Heart right ventricle (tissue), 16 donors: ENCODE data around the gene TRAPPC1. TPM values are rescaled to one million over a fixed set of nuclear protein-coding genes. Genes with fewer than 3 reads are reported as not detected.

Source experiments
- ATAC-seq, 8 donors: fragments of 200-7000 bp; cut with Tn5 transposase; one replicate each; pipeline ENCODE4 v1.9.1; 2020; ENCODE audit warnings: mild to moderate bottlenecking in 8 of 8, moderate library complexity in 8 of 8, moderate number of reproducible peaks in 1 of 8
- DNase-seq, 2 donors: peaks; one replicate each; pipeline ENCODE4 v3.0.0-alpha.2; 2020
- H3K27ac ChIP-seq, 10 donors: fragments of 200-600 bp; sonication (generic) in 2 of 10; one replicate each; pipeline versions ENCODE4 v1.5.0 to v1.8.0; 2020 to 2022; ENCODE audit warnings: mild to moderate bottlenecking in 3 of 10
- H3K27me3 ChIP-seq, 7 donors: fragments of 200-600 bp; one replicate each; pipeline ENCODE4 v1.8.0; 2021 to 2022; ENCODE audit warnings: mild to moderate bottlenecking in 2 of 7
- H3K36me3 ChIP-seq, 9 donors: fragments of 200-600 bp; sonication (generic) in 1 of 9; one replicate each; pipeline versions ENCODE4 v1.5.0 to v1.8.0; 2020 to 2022; ENCODE audit warnings: mild to moderate bottlenecking in 2 of 9
- H3K4me1 ChIP-seq, 9 donors: fragments of 200-600 bp; sonication (generic) in 1 of 9; one replicate each; pipeline versions ENCODE4 v1.5.0 to v1.8.0; 2020 to 2022; ENCODE audit warnings: mild to moderate bottlenecking in 4 of 9
- H3K4me3 ChIP-seq, 10 donors: fragments of 200-600 bp; sonication (generic) in 2 of 10; one replicate each; pipeline versions ENCODE4 v1.5.0 to v1.8.0; 2020 to 2022; ENCODE audit warnings: mild to moderate bottlenecking in 7 of 10, moderate library complexity in 2 of 10
- H3K9me3 ChIP-seq, 11 donors: fragments of 200-600 bp in 10 of 11; sonication (generic) in 2 of 11; one replicate each; pipeline versions ENCODE4 v1.5.0 to v1.8.0; 2013 to 2022; ENCODE audit warnings: mild to moderate bottlenecking in 2 of 11, control low read depth in 1 of 11, moderate library complexity in 1 of 11
- CTCF ChIP-seq, 9 donors: fragments of 200-600 bp; sonication (generic) in 2 of 9; IDR thresholded peaks; one replicate each; pipeline versions ENCODE4 v1.5.0 to v1.8.0; 2021 to 2022; ENCODE audit warnings: antibody characterized with exemption in 9 of 9, mild to moderate bottlenecking in 5 of 9, moderate library complexity in 1 of 9
- WGBS, 2 donors: extraction: QIAGEN DNeasy Blood & Tissue Kit; methylation state at CpG; one replicate each; pipeline ENCODE4 v1.1.7; 2013; ENCODE audit warnings: inconsistent platforms in 1 of 2; 5-methylcytosine and 5-hydroxymethylcytosine counted together
- intact Hi-C, 10 donors: fragments of 100-400 bp; cut with DNase I; formaldehyde crosslinking; loops; one replicate each; pipeline versions ENCODE4 v1.11.1 to v1.14.2; 2022
- polyA plus RNA-seq, 2 donors: library from polyadenylated mRNA; stranded (reverse); fragments of 200-250 nt; gene quantifications; one replicate each; pipeline ENCODE4 v1.2.3, GENCODE V29; 2013
- total RNA-seq, 10 donors: library from RNA; stranded (reverse); fragmentation: NEBNext Ultra II Directional in 3 of 10; extraction: Animal tissue kit (Norgen Biotek cat#: 25700) in 3 of 10; gene quantifications; one replicate each; pipeline versions ENCODE4 v1.2.1 to v1.2.4, GENCODE V29; 2021 to 2023
- donor health status: Arrhythmogenic right ventricular cardiomyopathy.
- donor health status: ischemic (EF 13 %, LVEDD 7.1; RV severe dilation, severe dysfunction).
- donor health status: healthy with polysubstance abuse.
- donor health status: DM: no; HTN: yes; CAD: no.
- donor health status: DM: no; HTN: no; CAD: no.
- donor health status: ischemic (EF 25% LVEDD 6.9; RV normal size, moderate dysfunction).
- donor health status: ischemic (EF 25% LVEDD 5.7; RV mildly dilated, moderate dysfunction).
- donor health status: healthy.
- donor health status: DM: yes; HTN: yes; CAD: no.
- donor health status: Ischemic cardiomyopathy.
- donor health status: ischemic (EF 35%, LVEDD 5.7; RV mildly dilated, moderate dysfunction).
- donor health status: nonischemic (EF 11% LVEDD 7.7; RV severe dilation, severe dysfunction).
- donor health status: DM: yes; HTN: yes; CAD: no.
- donor health status: PGD.
- donor health status: ischemic (EF 29% LVEDD 5.4; RV normal size, mild dysfunction).
- donor health status: nonischemic (EF 23%, LVEDD 6.1; RV moderate dilation, normal function).

TRAPPC1 gene
- total and polyA plus RNA-seq, 12 donors: 104 to 166 (median 121) TPM

- H3K4me3 ChIP-seq: peak within 1 kb of the TSS; percentile 23 to 96 (median 78)
- H3K27ac ChIP-seq: peak within 1 kb of the TSS; percentile 72 to 98 (median 92)
- peaks cover 19 to 61% (median 49%) of the 10 kb centered on the region in 9 donors for H3K4me1 ChIP-seq
- intact Hi-C loops: loop anchor here in 3 of 10 donors (2.0 to 5.0 kb wide), 5 partner anchors 26 to 66 kb away; partner anchors contain the start of genes CNTROB (in 1 of the 3), KDM6B (in 1 of the 3) and TRAPPC1 (in 1 of the 3)
- peaks cover 0 to 38% (median 0%) of the 10 kb centered on the region in 9 donors for H3K36me3 ChIP-seq
- H3K27me3 ChIP-seq: no peaks in the 10 kb centered on the region
- no peak for TF ChIP-seq CTCF (IDR thresholded peaks at IDR 0.05)
- H3K9me3 ChIP-seq: no peaks in the 10 kb centered on the region
- 26 to 38% methylated on average over 18 of the region's 18 CpGs for WGBS, 2 donors
- ATAC-seq (peak in 7 of 8 donors; percentile 0 to 71 (median 28)), DNase-seq (no peak)
Measured at GRCh38 chr17:7888184-7888920, 43.4 kb downstream of the TRAPPC1 start, which contains the start of gene CHD3. Gene CHD3 (plus strand): TSS chr17:7888789. CDS start chr17:7889001, 212 bp downstream.

GRCh38 chr17:7887482-7888183 is 44.1 kb downstream of the TRAPPC1 start:
- WGBS, 2 donors: 0 to 3% methylated on average over 34 to 35 of the region's 35 CpGs
- Histone ChIP-seq H3K9me3 (no peaks in the 10 kb centered on the region), H3K4me3 (peak overlapping the region; percentile 23 to 96 (median 78)), H3K36me3 (peaks cover 0 to 31% (median 0%) of the 10 kb centered on the region in 9 donors), H3K27me3 (no peaks in the 10 kb centered on the region), H3K27ac (peak overlapping the region; percentile 72 to 98 (median 92)), H3K4me1 (peaks cover 19 to 68% (median 50%) of the 10 kb centered on the region in 9 donors)
- intact Hi-C loops: loop anchor here in 3 of 10 donors (2.0 to 5.0 kb wide), 6 partner anchors 25 to 65 kb away; partner anchors contain the start of genes NAA38 (in 2 of the 3), CNTROB (in 1 of the 3), KDM6B (in 1 of the 3) and TRAPPC1 (in 1 of the 3)
- peak; percentile 85 to 93 (median 88) for ATAC-seq
- DNase-seq: peak; percentile 91 to 94
- peak in 1 of 9 donors; percentile 14 for TF ChIP-seq CTCF (IDR thresholded peaks at IDR 0.05)

- no peaks in the 10 kb centered on the region for H3K27me3 ChIP-seq
- H3K4me1 ChIP-seq: peaks cover 19 to 73% (median 52%) of the 10 kb centered on the region in 9 donors
- H3K9me3 ChIP-seq: no peaks in the 10 kb centered on the region
- intact Hi-C loops: loop anchor here in 3 of 10 donors (2.0 to 5.0 kb wide), 3 partner anchors 30 to 55 kb away; partner anchors contain the start of genes NAA38 (in 2 of the 3), CNTROB (in 1 of the 3), KDM6B (in 1 of the 3) and TRAPPC1 (in 1 of the 3)
- DNase-seq: no peak
- no peak for ATAC-seq
- H3K36me3 ChIP-seq: peaks cover 0 to 25% (median 0%) of the 10 kb centered on the region in 9 donors
- 6 to 7% methylated on average over 8 of the region's 8 CpGs for WGBS, 2 donors
- TF ChIP-seq CTCF (IDR thresholded peaks at IDR 0.05): no peak
- peak overlapping the region in 9 of 10 donors; percentile 40 to 96 (median 79) for H3K4me3 ChIP-seq
- H3K27ac ChIP-seq: peak overlapping the region in 9 of 10 donors; percentile 81 to 98 (median 92)
Measured at GRCh38 chr17:7887038-7887481, 44.7 kb downstream of the TRAPPC1 start.
